ENCODE results near the gene EEF2.
"Not testable (repeated sequence)": the region's sequence is repeated elsewhere in the genome, so short reads cannot be mapped to it uniquely, and the experiment has no call there.

The EEF2 gene

GRCh38 chr19:4019578-4019977 lies 34.3 kb upstream of the EEF2 start:
- H3K4me3 ChIP-seq (ENCODE audit: low read length): no peak overlapping the region
- TF ChIP-seq ZNF274 (IDR thresholded peaks at IDR 0.05; ENCODE audit: low read depth, low read length): no peak

GRCh38 chr19:4018775-4019504 lies 33.7 kb upstream of the EEF2 start:
- no peak for TF ChIP-seq ZNF274 (IDR thresholded peaks at IDR 0.05; ENCODE audit: low read depth, low read length)
- H3K4me3 ChIP-seq (ENCODE audit: low read length): no peak overlapping the region

GRCh38 chr19:4018140-4018613 lies 32.9 kb upstream of the EEF2 start:
- H3K4me3 ChIP-seq (ENCODE audit: low read length): no peak overlapping the region
- TF ChIP-seq ZNF274 (IDR thresholded peaks at IDR 0.05; ENCODE audit: low read depth, low read length): no peak

GRCh38 chr19:4016903-4017638 lies 31.8 kb upstream of the EEF2 start:
- TF ChIP-seq ZNF274 (IDR thresholded peaks at IDR 0.05; ENCODE audit: low read depth, low read length): no peak
- no peak overlapping the region for H3K4me3 ChIP-seq (ENCODE audit: low read length)

GRCh38 chr19:4016486-4016885 lies 31.2 kb upstream of the EEF2 start:
- no peak for TF ChIP-seq ZNF274 (IDR thresholded peaks at IDR 0.05; ENCODE audit: low read depth, low read length)
- H3K4me3 ChIP-seq (ENCODE audit: low read length): no peak overlapping the region

- no peak overlapping the region for H3K4me3 ChIP-seq (ENCODE audit: low read length)
- no peak for TF ChIP-seq ZNF274 (IDR thresholded peaks at IDR 0.05; ENCODE audit: low read depth, low read length)
These were observed 30.6 kb upstream of the EEF2 start for GRCh38 chr19:4015705-4016402.

GRCh38 chr19:4014541-4015491 lies 29.6 kb upstream of the EEF2 start:
- TF ChIP-seq ZNF274 (IDR thresholded peaks at IDR 0.05; ENCODE audit: low read depth, low read length): no peak
- no peak overlapping the region for H3K4me3 ChIP-seq (ENCODE audit: low read length)

- H3K4me3 ChIP-seq (ENCODE audit: low read length): no peak overlapping the region
- no peak for TF ChIP-seq ZNF274 (IDR thresholded peaks at IDR 0.05; ENCODE audit: low read depth, low read length)
These were observed 28.8 kb upstream of the EEF2 start for GRCh38 chr19:4013886-4014540.

- TF ChIP-seq ZNF274 (IDR thresholded peaks at IDR 0.05; ENCODE audit: low read depth, low read length): no peak
These were observed 27.8 kb upstream of the EEF2 start for GRCh38 chr19:4012975-4013634.

GRCh38 chr19:4012092-4012974 lies 27.1 kb upstream of the EEF2 start:
- no peak overlapping the region for H3K4me3 ChIP-seq (ENCODE audit: low read length)
- TF ChIP-seq ZNF274 (IDR thresholded peaks at IDR 0.05; ENCODE audit: low read depth, low read length): no peak

More at GRCh38 chr19:4012975-4013634, 27.8 kb upstream of the EEF2 start:
- H3K4me3 ChIP-seq (ENCODE audit: low read length): no peak overlapping the region

GRCh38 chr19:4011430-4011829 lies 26.2 kb upstream of the EEF2 start:
- not testable (repeated sequence) for H3K4me3 ChIP-seq (ENCODE audit: low read length)

GRCh38 chr19:4010808-4011110 lies 25.5 kb upstream of the EEF2 start:
- TF ChIP-seq ZNF274 (IDR thresholded peaks at IDR 0.05; ENCODE audit: low read depth, low read length): no peak
- H3K4me3 ChIP-seq (ENCODE audit: low read length): no peak overlapping the region

All from GM08714 (cell line).